GM23338 (cell line): ENCODE measurements around the gene USH2A. TPM values are rescaled to one million over a fixed set of nuclear protein-coding genes. Genes with fewer than 3 reads are reported as not detected.

Experiments used
- ATAC-seq: fragments of 200-7000 bp; cut with Tn5 transposase; 3 replicates; pipeline ENCODE4 v1.9.1; 2020
- DNase-seq: peaks from one replicate; pipeline ENCODE4 v3.0.0-alpha.2; 2015; ENCODE audit warnings: low spot score
- H2AFZ ChIP-seq: fragments of 200-600 bp; sonication (generic); 2 replicates; pipeline ENCODE4 v1.8.0; 2016; ENCODE audit warnings: antibody characterized with exemption, mild to moderate bottlenecking, moderate library complexity
- H3F3A ChIP-seq: fragments of 200-600 bp; sonication (generic); replicated peaks from 2 replicates; pipeline ENCODE4 v1.8.0; 2017; ENCODE audit warnings: antibody characterized with exemption, mixed run types, low read depth
- H3K27ac ChIP-seq: fragments of 200-600 bp; sonication (generic); 2 replicates; pipeline ENCODE4 v1.6.1; 2016; ENCODE audit warnings: low read depth
- H3K27me3 ChIP-seq: fragments of 200-600 bp; sonication (generic); 2 replicates; pipeline ENCODE4 v1.8.0; 2016; ENCODE audit warnings: mild to moderate bottlenecking, mixed run types, moderate library complexity; ENCODE audit not compliant: insufficient read depth
- H3K36me3 ChIP-seq: fragments of 200-600 bp; sonication (generic); 2 replicates; pipeline ENCODE4 v1.8.0; 2016; ENCODE audit warnings: mild to moderate bottlenecking; ENCODE audit not compliant: insufficient read depth
- H3K4me1 ChIP-seq: fragments of 200-600 bp; sonication (generic); 2 replicates; pipeline ENCODE4 v1.8.0; 2016; ENCODE audit warnings: mild to moderate bottlenecking, moderate library complexity; ENCODE audit not compliant: insufficient read depth
- H3K4me2 ChIP-seq: fragments of 200-600 bp; sonication (generic); 2 replicates; pipeline ENCODE4 v1.7.1; 2017; ENCODE audit warnings: mixed run types
- H3K4me3 ChIP-seq: fragments of 200-600 bp; sonication (generic); 2 replicates; pipeline ENCODE4 v1.6.1; 2016; ENCODE audit warnings: mixed run types
- H3K79me2 ChIP-seq: fragments of 200-600 bp; sonication (generic); replicated peaks from 2 replicates; pipeline ENCODE4 v1.8.0; 2017; ENCODE audit warnings: mild to moderate bottlenecking; ENCODE audit not compliant: insufficient read depth
- H3K9me2 ChIP-seq: fragments of 200-600 bp; sonication (generic); 2 replicates; pipeline ENCODE4 v1.8.0; 2017; ENCODE audit not compliant: insufficient read depth
- H4K20me1 ChIP-seq: fragments of 200-600 bp; sonication (generic); replicated peaks from 2 replicates; pipeline ENCODE4 v1.8.0; 2017; ENCODE audit warnings: mild to moderate bottlenecking; ENCODE audit not compliant: insufficient read depth
- H3K27ac Mint-ChIP-seq: 2 replicates; pipeline ENCODE4 v1.8.0; 2020; ENCODE audit warnings: inconsistent platforms, mild to moderate bottlenecking, moderate library complexity, mixed read lengths
- H3K27me3 Mint-ChIP-seq: 3 replicates; pipeline ENCODE4 v1.8.0; 2022; ENCODE audit warnings: low read depth, mild to moderate bottlenecking, moderate library complexity, mixed read lengths, inconsistent platforms; ENCODE audit not compliant: insufficient read depth, poor library complexity
- H3K36me3 Mint-ChIP-seq: 3 replicates; pipeline ENCODE4 v1.8.0; 2021; ENCODE audit warnings: low read depth, mild to moderate bottlenecking, inconsistent platforms, moderate library complexity, mixed read lengths
- H3K4me1 Mint-ChIP-seq: 3 replicates; pipeline ENCODE4 v1.8.0; 2020; ENCODE audit warnings: mild to moderate bottlenecking, inconsistent platforms, mixed read lengths
- H3K4me3 Mint-ChIP-seq: 3 replicates; pipeline ENCODE4 v1.8.0; 2021; ENCODE audit warnings: moderate library complexity, mild to moderate bottlenecking, inconsistent platforms, mixed read lengths
- H3K9me3 Mint-ChIP-seq: 3 replicates; pipeline ENCODE4 v1.8.0; 2020; ENCODE audit warnings: moderate library complexity, mild to moderate bottlenecking, inconsistent platforms, mixed read lengths
- CREB1 ChIP-seq: fragments of 250-450 bp; sonication (Bioruptor Pico); IDR thresholded peaks from 2 replicates; pipeline ENCODE4 v1.5.0; 2020; ENCODE audit warnings: low read depth, mild to moderate bottlenecking, moderate library complexity
- EZH2 ChIP-seq: fragments of 200-600 bp; sonication (generic); IDR thresholded peaks from one replicate; pipeline ENCODE4 v1.8.0; 2017; ENCODE audit warnings: antibody characterized with exemption, mild to moderate bottlenecking, low read depth; ENCODE audit not compliant: unreplicated experiment
- EZH2phosphoT487 ChIP-seq: fragments of 200-600 bp; sonication (generic); IDR thresholded peaks from one replicate; pipeline ENCODE4 v1.8.1; 2018; ENCODE audit warnings: antibody characterized with exemption; ENCODE audit not compliant: unreplicated experiment
- JUNB ChIP-seq: IDR thresholded peaks from one replicate; pipeline ENCODE4 v1.6.1; 2016; ENCODE audit warnings: antibody characterized with exemption; ENCODE audit not compliant: unreplicated experiment
- NANOG ChIP-seq: IDR thresholded peaks from 2 replicates; pipeline ENCODE4 v1.6.1; 2016; ENCODE audit warnings: antibody characterized with exemption, borderline replicate concordance
- POLR2AphosphoS5 ChIP-seq: IDR thresholded peaks from 2 replicates; pipeline ENCODE4 v1.6.1; 2016; ENCODE audit warnings: antibody characterized with exemption, low read depth
- STAT1 ChIP-seq: IDR thresholded peaks from one replicate; pipeline ENCODE4 v1.6.1; 2016; ENCODE audit warnings: antibody characterized with exemption; ENCODE audit not compliant: unreplicated experiment
- ZNF114 ChIP-seq: fragments of 250-450 bp; sonication (Bioruptor Pico); IDR thresholded peaks from 2 replicates; pipeline ENCODE4 v1.5.0; 2020; ENCODE audit warnings: mild to moderate bottlenecking, moderate library complexity
- ZNF331 ChIP-seq: fragments of 250-450 bp; sonication (Bioruptor Pico); IDR thresholded peaks from 2 replicates; pipeline ENCODE4 v1.5.0; 2020; ENCODE audit warnings: low read depth, mild to moderate bottlenecking, moderate library complexity
- polyA plus RNA-seq: library from polyadenylated mRNA; unstranded; fragments of >200 nt; fragmentation: Nextera tagmentation; extraction: Ambion mirVana; gene quantifications from 2 replicates; pipeline ENCODE4 v1.2.1, GENCODE V29; 2016
- total RNA-seq: library from RNA; depleted of rRNA; stranded (reverse); fragments of >200 nt; shearing (Covaris generic); gene quantifications from 2 replicates; pipeline ENCODE4 v1.2.3, GENCODE V29; 2014
- TF ChIP-seq, protein P1 (sequence below): IDR thresholded peaks from 2 replicates; pipeline ENCODE4 v1.6.1; 2016; ENCODE audit warnings: antibody characterized with exemption
- TF ChIP-seq, protein P2 (sequence below): IDR thresholded peaks from one replicate; pipeline ENCODE4 v1.6.1; 2018; ENCODE audit warnings: antibody characterized with exemption; ENCODE audit not compliant: unreplicated experiment
- TF ChIP-seq, protein P3 (sequence below), 2 experiments: fragments of 200-600 bp in 1 of 2; sonication (generic) in 1 of 2; conservative IDR thresholded peaks; 2 replicates each; pipeline versions ENCODE4 v1.5.1 to v1.6.1; 2016 to 2017; ENCODE audit warnings: antibody characterized with exemption in 2 of 2, low read depth in 2 of 2, mild to moderate bottlenecking in 2 of 2, moderate library complexity in 1 of 2
- TF ChIP-seq, protein P4 (sequence below): fragments of 250-450 bp; sonication (Bioruptor Pico); IDR thresholded peaks from 2 replicates; pipeline ENCODE4 v1.5.0; 2020; ENCODE audit warnings: mild to moderate bottlenecking, moderate library complexity

Gene USH2A
- total and polyA plus RNA-seq, 2 experiments from 2014 or later, result 0.03 TPM

- no peak for TF ChIP-seq EZH2
- no peak for TF ChIP-seq JUNB
- TF ChIP-seq ZNF114 (CRISPR knock-in tag), result no peak
- no peak for TF ChIP-seq EZH2phosphoT487
- TF ChIP-seq POLR2AphosphoS5, result no peak
- TF ChIP-seq, protein P1, sequence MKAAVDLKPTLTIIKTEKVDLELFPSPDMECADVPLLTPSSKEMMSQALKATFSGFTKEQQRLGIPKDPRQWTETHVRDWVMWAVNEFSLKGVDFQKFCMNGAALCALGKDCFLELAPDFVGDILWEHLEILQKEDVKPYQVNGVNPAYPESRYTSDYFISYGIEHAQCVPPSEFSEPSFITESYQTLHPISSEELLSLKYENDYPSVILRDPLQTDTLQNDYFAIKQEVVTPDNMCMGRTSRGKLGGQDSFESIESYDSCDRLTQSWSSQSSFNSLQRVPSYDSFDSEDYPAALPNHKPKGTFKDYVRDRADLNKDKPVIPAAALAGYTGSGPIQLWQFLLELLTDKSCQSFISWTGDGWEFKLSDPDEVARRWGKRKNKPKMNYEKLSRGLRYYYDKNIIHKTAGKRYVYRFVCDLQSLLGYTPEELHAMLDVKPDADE, result no peak
- TF ChIP-seq, protein P2, sequence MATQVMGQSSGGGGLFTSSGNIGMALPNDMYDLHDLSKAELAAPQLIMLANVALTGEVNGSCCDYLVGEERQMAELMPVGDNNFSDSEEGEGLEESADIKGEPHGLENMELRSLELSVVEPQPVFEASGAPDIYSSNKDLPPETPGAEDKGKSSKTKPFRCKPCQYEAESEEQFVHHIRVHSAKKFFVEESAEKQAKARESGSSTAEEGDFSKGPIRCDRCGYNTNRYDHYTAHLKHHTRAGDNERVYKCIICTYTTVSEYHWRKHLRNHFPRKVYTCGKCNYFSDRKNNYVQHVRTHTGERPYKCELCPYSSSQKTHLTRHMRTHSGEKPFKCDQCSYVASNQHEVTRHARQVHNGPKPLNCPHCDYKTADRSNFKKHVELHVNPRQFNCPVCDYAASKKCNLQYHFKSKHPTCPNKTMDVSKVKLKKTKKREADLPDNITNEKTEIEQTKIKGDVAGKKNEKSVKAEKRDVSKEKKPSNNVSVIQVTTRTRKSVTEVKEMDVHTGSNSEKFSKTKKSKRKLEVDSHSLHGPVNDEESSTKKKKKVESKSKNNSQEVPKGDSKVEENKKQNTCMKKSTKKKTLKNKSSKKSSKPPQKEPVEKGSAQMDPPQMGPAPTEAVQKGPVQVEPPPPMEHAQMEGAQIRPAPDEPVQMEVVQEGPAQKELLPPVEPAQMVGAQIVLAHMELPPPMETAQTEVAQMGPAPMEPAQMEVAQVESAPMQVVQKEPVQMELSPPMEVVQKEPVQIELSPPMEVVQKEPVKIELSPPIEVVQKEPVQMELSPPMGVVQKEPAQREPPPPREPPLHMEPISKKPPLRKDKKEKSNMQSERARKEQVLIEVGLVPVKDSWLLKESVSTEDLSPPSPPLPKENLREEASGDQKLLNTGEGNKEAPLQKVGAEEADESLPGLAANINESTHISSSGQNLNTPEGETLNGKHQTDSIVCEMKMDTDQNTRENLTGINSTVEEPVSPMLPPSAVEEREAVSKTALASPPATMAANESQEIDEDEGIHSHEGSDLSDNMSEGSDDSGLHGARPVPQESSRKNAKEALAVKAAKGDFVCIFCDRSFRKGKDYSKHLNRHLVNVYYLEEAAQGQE, result no peak
- TF ChIP-seq, protein P3, sequence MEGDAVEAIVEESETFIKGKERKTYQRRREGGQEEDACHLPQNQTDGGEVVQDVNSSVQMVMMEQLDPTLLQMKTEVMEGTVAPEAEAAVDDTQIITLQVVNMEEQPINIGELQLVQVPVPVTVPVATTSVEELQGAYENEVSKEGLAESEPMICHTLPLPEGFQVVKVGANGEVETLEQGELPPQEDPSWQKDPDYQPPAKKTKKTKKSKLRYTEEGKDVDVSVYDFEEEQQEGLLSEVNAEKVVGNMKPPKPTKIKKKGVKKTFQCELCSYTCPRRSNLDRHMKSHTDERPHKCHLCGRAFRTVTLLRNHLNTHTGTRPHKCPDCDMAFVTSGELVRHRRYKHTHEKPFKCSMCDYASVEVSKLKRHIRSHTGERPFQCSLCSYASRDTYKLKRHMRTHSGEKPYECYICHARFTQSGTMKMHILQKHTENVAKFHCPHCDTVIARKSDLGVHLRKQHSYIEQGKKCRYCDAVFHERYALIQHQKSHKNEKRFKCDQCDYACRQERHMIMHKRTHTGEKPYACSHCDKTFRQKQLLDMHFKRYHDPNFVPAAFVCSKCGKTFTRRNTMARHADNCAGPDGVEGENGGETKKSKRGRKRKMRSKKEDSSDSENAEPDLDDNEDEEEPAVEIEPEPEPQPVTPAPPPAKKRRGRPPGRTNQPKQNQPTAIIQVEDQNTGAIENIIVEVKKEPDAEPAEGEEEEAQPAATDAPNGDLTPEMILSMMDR (conservative IDR thresholded peaks at IDR 0.05; ENCODE audit: low read depth in 2 of 2), result no peak
- no peak for TF ChIP-seq NANOG
- TF ChIP-seq ZNF331 (CRISPR knock-in tag), result no peak
- TF ChIP-seq, protein P4, sequence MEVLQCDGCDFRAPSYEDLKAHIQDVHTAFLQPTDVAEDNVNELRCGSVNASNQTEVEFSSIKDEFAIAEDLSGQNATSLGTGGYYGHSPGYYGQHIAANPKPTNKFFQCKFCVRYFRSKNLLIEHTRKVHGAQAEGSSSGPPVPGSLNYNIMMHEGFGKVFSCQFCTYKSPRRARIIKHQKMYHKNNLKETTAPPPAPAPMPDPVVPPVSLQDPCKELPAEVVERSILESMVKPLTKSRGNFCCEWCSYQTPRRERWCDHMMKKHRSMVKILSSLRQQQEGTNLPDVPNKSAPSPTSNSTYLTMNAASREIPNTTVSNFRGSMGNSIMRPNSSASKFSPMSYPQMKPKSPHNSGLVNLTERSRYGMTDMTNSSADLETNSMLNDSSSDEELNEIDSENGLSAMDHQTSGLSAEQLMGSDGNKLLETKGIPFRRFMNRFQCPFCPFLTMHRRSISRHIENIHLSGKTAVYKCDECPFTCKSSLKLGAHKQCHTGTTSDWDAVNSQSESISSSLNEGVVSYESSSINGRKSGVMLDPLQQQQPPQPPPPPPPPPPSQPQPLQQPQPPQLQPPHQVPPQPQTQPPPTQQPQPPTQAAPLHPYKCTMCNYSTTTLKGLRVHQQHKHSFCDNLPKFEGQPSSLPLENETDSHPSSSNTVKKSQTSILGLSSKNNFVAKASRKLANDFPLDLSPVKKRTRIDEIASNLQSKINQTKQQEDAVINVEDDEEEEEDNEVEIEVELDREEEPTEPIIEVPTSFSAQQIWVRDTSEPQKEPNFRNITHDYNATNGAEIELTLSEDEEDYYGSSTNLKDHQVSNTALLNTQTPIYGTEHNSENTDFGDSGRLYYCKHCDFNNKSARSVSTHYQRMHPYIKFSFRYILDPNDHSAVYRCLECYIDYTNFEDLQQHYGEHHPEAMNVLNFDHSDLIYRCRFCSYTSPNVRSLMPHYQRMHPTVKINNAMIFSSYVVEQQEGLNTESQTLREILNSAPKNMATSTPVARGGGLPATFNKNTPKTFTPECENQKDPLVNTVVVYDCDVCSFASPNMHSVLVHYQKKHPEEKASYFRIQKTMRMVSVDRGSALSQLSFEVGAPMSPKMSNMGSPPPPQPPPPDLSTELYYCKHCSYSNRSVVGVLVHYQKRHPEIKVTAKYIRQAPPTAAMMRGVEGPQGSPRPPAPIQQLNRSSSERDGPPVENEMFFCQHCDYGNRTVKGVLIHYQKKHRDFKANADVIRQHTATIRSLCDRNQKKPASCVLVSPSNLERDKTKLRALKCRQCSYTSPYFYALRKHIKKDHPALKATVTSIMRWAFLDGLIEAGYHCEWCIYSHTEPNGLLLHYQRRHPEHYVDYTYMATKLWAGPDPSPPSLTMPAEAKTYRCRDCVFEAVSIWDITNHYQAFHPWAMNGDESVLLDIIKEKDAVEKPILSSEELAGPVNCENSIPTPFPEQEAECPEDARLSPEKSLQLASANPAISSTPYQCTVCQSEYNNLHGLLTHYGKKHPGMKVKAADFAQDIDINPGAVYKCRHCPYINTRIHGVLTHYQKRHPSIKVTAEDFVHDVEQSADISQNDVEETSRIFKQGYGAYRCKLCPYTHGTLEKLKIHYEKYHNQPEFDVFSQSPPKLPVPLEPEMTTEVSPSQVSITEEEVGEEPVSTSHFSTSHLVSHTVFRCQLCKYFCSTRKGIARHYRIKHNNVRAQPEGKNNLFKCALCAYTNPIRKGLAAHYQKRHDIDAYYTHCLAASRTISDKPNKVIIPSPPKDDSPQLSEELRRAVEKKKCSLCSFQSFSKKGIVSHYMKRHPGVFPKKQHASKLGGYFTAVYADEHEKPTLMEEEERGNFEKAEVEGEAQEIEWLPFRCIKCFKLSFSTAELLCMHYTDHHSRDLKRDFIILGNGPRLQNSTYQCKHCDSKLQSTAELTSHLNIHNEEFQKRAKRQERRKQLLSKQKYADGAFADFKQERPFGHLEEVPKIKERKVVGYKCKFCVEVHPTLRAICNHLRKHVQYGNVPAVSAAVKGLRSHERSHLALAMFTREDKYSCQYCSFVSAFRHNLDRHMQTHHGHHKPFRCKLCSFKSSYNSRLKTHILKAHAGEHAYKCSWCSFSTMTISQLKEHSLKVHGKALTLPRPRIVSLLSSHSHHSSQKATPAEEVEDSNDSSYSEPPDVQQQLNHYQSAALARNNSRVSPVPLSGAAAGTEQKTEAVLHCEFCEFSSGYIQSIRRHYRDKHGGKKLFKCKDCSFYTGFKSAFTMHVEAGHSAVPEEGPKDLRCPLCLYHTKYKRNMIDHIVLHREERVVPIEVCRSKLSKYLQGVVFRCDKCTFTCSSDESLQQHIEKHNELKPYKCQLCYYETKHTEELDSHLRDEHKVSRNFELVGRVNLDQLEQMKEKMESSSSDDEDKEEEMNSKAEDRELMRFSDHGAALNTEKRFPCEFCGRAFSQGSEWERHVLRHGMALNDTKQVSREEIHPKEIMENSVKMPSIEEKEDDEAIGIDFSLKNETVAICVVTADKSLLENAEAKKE (CRISPR knock-in tag), result no peak
- TF ChIP-seq CREB1 (CRISPR knock-in tag), result no peak
- TF ChIP-seq STAT1, result no peak
- Mint-ChIP-seq H3K9me3 (no peaks in the 10 kb centered on the region), H3K4me1 (peaks cover 9% of the 10 kb centered on the region), H3K4me3 (no peak overlapping the region), H3K27me3 (peaks cover 2% of the 10 kb centered on the region), H3K36me3 (no peaks in the 10 kb centered on the region), H3K27ac (no peak overlapping the region)
- Histone ChIP-seq H3K79me2 (no peaks in the 10 kb centered on the region), H3K4me1 (no peaks in the 10 kb centered on the region), H3K27me3 (no peaks in the 10 kb centered on the region), H3K27ac (no peak overlapping the region), H3K9me2 (no peaks in the 10 kb centered on the region), H3F3A (no peaks in the 10 kb centered on the region), H2AFZ (no peak overlapping the region), H3K36me3 (no peaks in the 10 kb centered on the region), H4K20me1 (no peaks in the 10 kb centered on the region), H3K4me3 (no peak overlapping the region), H3K4me2 (no peak overlapping the region)
- DNase-seq, result no peak
- no peak for ATAC-seq
Observed at GRCh38 chr1:216201946-216202345, 221.3 kb downstream of the USH2A start.
